H54 (cell line): ENCODE measurements around the gene SYNGR4.

ENCODE experiments used
- DNase-seq: peaks from one replicate; pipeline ENCODE4 v3.0.0; 2011; ENCODE audit warnings: low spot score, mixed read lengths; ENCODE audit not compliant: insufficient read length
- FAIRE-seq: peaks from 3 replicates; lab custom pipeline; 2011; peaks lifted over from hg19 to GRCh38; lab: Jason Lieb, UNC
- POLR2A ChIP-seq: IDR thresholded peaks from 2 replicates; pipeline ENCODE4 v1.6.1; 2011; ENCODE audit warnings: low read depth, mild to moderate bottlenecking, low read length

The SYNGR4 gene

GRCh38 chr19:48350856-48351255 is 13.3 kb upstream of the SYNGR4 start:
- TF ChIP-seq POLR2A: no peak
- DNase-seq (no peak), FAIRE-seq (no peak)

GRCh38 chr19:48351341-48351752 is 12.8 kb upstream of the SYNGR4 start:
- no peak for TF ChIP-seq POLR2A
- DNase-seq (peak; percentile 42), FAIRE-seq (no peak)

- FAIRE-seq: no peak
- DNase-seq: no peak
- TF ChIP-seq POLR2A: no peak
These were observed 10.5 kb upstream of the SYNGR4 start for GRCh38 chr19:48353677-48354076.

- DNase-seq: no peak
- FAIRE-seq: no peak
- no peak for TF ChIP-seq POLR2A
These were observed 9.7 kb upstream of the SYNGR4 start for GRCh38 chr19:48354332-48354992.

- DNase-seq (no peak), FAIRE-seq (no peak)
- TF ChIP-seq POLR2A: no peak
These were observed 8.7 kb upstream of the SYNGR4 start for GRCh38 chr19:48355365-48355954.

GRCh38 chr19:48359123-48359522 is 5.0 kb upstream of the SYNGR4 start:
- no peak for FAIRE-seq
- DNase-seq: no peak
- TF ChIP-seq POLR2A: no peak

- DNase-seq (no peak), FAIRE-seq (no peak)
- no peak for TF ChIP-seq POLR2A
These were observed 2.3 kb upstream of the SYNGR4 start for GRCh38 chr19:48361912-48362311.

- peak; percentile 75 for DNase-seq
- peak; percentile 15 for FAIRE-seq
- no peak for TF ChIP-seq POLR2A
These were observed 1.3 kb upstream of the SYNGR4 start for GRCh38 chr19:48362716-48363499.

- DNase-seq: no peak
- no peak for TF ChIP-seq POLR2A
- no peak for FAIRE-seq
These were observed 712 bp upstream of the SYNGR4 start for GRCh38 chr19:48363500-48363809.

- DNase-seq (no peak), FAIRE-seq (no peak)
- no peak for TF ChIP-seq POLR2A
These were observed 606 bp downstream of the SYNGR4 start for GRCh38 chr19:48364598-48365348.

- DNase-seq: no peak
- no peak for FAIRE-seq
- TF ChIP-seq POLR2A: no peak
These were observed 1.4 kb downstream of the SYNGR4 start for GRCh38 chr19:48365602-48366001.

- no peak for DNase-seq
- FAIRE-seq: no peak
- no peak for TF ChIP-seq POLR2A
These were observed 3.7 kb downstream of the SYNGR4 start for GRCh38 chr19:48367855-48368254.

GRCh38 chr19:48368936-48369335 is 4.8 kb downstream of the SYNGR4 start:
- DNase-seq (no peak), FAIRE-seq (no peak)
- no peak for TF ChIP-seq POLR2A

- TF ChIP-seq POLR2A: no peak
- DNase-seq: no peak
- FAIRE-seq: no peak
These were observed 6.8 kb downstream of the SYNGR4 start for GRCh38 chr19:48370955-48371354.
